ENCODE results near the gene GRXCR2.

The GRXCR2 gene

DNA sequence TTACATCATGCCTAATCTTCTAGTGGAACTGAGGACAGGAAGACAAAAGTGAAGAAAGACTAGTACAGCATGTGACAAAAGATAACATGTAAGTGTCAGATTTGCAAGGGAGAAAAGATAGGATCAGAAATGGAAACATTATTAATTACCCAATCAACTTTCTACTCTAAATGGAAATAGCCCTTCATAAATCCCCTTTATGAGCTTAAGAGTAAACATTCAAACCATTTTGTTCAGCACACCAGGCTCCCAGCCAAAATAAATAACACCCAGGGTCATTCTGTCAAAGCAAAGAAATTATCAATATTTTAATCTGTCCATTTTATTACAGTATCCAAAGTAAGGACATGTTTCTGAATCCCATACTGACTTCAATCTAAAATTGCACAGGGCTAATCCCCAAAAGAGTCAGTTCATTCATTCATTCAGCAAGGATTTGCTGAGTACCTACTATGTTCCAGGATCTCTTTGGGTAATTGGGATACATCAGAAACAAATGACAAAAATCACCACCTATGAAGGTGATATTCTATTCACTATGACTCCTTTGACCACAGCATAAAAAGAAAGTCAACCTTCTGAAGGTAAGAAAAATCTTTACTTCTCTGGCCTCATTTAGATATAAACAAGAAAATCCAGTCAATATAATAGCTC, 43.0 kb downstream of the GRXCR2 start:
- no peak for TF ChIP-seq ZNF8 (CRISPR knock-in tag; IDR thresholded peaks at IDR 0.05)
- TF ChIP-seq, protein P1, sequence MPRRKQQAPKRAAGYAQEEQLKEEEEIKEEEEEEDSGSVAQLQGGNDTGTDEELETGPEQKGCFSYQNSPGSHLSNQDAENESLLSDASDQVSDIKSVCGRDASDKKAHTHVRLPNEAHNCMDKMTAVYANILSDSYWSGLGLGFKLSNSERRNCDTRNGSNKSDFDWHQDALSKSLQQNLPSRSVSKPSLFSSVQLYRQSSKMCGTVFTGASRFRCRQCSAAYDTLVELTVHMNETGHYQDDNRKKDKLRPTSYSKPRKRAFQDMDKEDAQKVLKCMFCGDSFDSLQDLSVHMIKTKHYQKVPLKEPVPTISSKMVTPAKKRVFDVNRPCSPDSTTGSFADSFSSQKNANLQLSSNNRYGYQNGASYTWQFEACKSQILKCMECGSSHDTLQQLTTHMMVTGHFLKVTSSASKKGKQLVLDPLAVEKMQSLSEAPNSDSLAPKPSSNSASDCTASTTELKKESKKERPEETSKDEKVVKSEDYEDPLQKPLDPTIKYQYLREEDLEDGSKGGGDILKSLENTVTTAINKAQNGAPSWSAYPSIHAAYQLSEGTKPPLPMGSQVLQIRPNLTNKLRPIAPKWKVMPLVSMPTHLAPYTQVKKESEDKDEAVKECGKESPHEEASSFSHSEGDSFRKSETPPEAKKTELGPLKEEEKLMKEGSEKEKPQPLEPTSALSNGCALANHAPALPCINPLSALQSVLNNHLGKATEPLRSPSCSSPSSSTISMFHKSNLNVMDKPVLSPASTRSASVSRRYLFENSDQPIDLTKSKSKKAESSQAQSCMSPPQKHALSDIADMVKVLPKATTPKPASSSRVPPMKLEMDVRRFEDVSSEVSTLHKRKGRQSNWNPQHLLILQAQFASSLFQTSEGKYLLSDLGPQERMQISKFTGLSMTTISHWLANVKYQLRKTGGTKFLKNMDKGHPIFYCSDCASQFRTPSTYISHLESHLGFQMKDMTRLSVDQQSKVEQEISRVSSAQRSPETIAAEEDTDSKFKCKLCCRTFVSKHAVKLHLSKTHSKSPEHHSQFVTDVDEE (CRISPR knock-in tag; IDR thresholded peaks at IDR 0.05): no peak
- TF ChIP-seq SNAI2 (CRISPR knock-in tag; IDR thresholded peaks at IDR 0.05): no peak
- no peak for ATAC-seq

DNA sequence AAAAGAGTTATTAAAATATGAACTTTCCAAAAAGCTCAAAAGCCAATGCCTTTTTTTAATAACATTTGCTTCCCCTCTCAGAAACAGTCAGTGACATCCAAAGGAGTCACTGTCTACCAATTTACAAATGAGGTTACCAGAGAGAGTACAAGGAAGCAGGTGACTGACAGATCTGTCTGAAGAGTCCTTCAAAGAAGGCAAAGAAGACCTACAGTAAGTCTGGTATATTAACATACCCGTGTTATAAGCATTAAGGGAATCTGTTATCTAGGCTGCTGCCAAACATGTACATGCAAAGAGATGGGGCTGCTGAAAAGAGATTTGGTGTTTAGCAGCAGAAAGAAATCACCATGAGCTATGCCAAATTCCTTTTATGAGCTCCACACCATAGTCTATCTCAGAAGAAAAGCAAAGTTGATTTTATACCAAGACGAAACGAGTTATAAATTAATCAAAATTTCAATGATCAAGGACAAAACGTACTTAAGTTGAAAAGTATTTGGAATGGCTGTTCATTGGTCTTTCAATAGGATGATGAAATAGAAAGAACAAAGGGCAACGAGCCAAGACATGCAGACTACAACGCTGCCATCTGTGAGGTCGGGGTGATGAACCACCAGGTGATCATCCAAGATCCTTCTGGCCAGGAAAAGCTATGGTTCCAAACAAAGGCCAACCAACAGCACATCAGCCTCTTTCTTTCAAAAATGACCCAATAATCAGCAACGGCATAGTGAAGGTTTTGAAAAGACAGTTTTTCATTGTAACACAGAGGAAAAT, 45.7 kb downstream of the GRXCR2 start:
- TF ChIP-seq SNAI2 (CRISPR knock-in tag; IDR thresholded peaks at IDR 0.05) (no peak), BACH2 (CRISPR knock-in tag; IDR thresholded peaks at IDR 0.05; ENCODE audit: borderline replicate concordance) (no peak), PPARA (CRISPR knock-in tag; IDR thresholded peaks at IDR 0.05; ENCODE audit: borderline replicate concordance) (no peak), ZNF70 (CRISPR knock-in tag; IDR thresholded peaks at IDR 0.05) (no peak), TOX (CRISPR knock-in tag; IDR thresholded peaks at IDR 0.05; ENCODE audit: borderline replicate concordance) (no peak), ZFP30 (CRISPR knock-in tag; IDR thresholded peaks at IDR 0.05) (no peak), PATZ1 (CRISPR knock-in tag; IDR thresholded peaks at IDR 0.05; ENCODE audit: borderline replicate concordance) (no peak), ZC3H10 (CRISPR knock-in tag; IDR thresholded peaks at IDR 0.05) (no peak), ISL1 (CRISPR knock-in tag; IDR thresholded peaks at IDR 0.05) (no peak), ZFP3 (CRISPR knock-in tag; IDR thresholded peaks at IDR 0.05) (no peak), RARB (CRISPR knock-in tag; IDR thresholded peaks at IDR 0.05) (no peak), POU6F1 (CRISPR knock-in tag; IDR thresholded peaks at IDR 0.05; ENCODE audit: borderline replicate concordance, low read depth) (no peak), TCF4 (CRISPR knock-in tag; IDR thresholded peaks at IDR 0.05; ENCODE audit: borderline replicate concordance) (no peak)
- TF ChIP-seq, protein P2, sequence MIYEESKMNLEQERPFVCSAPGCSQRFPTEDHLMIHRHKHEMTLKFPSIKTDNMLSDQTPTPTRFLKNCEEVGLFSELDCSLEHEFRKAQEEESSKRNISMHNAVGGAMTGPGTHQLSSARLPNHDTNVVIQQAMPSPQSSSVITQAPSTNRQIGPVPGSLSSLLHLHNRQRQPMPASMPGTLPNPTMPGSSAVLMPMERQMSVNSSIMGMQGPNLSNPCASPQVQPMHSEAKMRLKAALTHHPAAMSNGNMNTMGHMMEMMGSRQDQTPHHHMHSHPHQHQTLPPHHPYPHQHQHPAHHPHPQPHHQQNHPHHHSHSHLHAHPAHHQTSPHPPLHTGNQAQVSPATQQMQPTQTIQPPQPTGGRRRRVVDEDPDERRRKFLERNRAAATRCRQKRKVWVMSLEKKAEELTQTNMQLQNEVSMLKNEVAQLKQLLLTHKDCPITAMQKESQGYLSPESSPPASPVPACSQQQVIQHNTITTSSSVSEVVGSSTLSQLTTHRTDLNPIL (CRISPR knock-in tag; IDR thresholded peaks at IDR 0.05; ENCODE audit: low read depth): no peak
- ATAC-seq: no peak

- peak; percentile 86 for ATAC-seq
Observed at GRCh38 chr5:145825751-145826180, 47.0 kb downstream of the GRXCR2 start.

GRCh38 chr5:145824040-145824439, 48.8 kb downstream of the GRXCR2 start:
- TF ChIP-seq, protein P1 (CRISPR knock-in tag; IDR thresholded peaks at IDR 0.05): no peak
- TF ChIP-seq ZNF565 (CRISPR knock-in tag; conservative IDR thresholded peaks at IDR 0.05; ENCODE audit: low read depth) (no peak), ZC3H10 (CRISPR knock-in tag; IDR thresholded peaks at IDR 0.05) (no peak), POU6F1 (CRISPR knock-in tag; IDR thresholded peaks at IDR 0.05; ENCODE audit: borderline replicate concordance, low read depth) (no peak), CSDC2 (CRISPR knock-in tag; IDR thresholded peaks at IDR 0.05) (no peak), ISL1 (CRISPR knock-in tag; IDR thresholded peaks at IDR 0.05) (no peak), OSR1 (CRISPR knock-in tag; IDR thresholded peaks at IDR 0.05) (no peak), SNAI2 (CRISPR knock-in tag; IDR thresholded peaks at IDR 0.05) (no peak), BACH2 (CRISPR knock-in tag; IDR thresholded peaks at IDR 0.05; ENCODE audit: borderline replicate concordance) (no peak)
- ATAC-seq: no peak

More at GRCh38 chr5:145825751-145826180, 47.0 kb downstream of the GRXCR2 start:
- no peak for TF ChIP-seq BACH2 (CRISPR knock-in tag; IDR thresholded peaks at IDR 0.05; ENCODE audit: borderline replicate concordance)

Measured in SK-N-SH treated with all-trans-retinoic acid at 6 μM for 48 hours (cell line).